HG03342 (cell line): Measurements from ENCODE around the gene LANCL2.

Experiments
- ATAC-seq: cut with Tn5 transposase; IDR thresholded peaks from one replicate; pipeline ENCODE4 v1.9.1; 2021; ENCODE audit warnings: mild to moderate bottlenecking, moderate library complexity; ENCODE audit not compliant: unreplicated experiment

The LANCL2 gene

GRCh38 chr7:55361560-55361959, 3.6 kb upstream of the LANCL2 start:
- no peak for ATAC-seq

GRCh38 chr7:55362927-55363326, 2.2 kb upstream of the LANCL2 start:
- ATAC-seq = no peak

GRCh38 chr7:55363386-55364170, 1.6 kb upstream of the LANCL2 start:
- ATAC-seq = no peak

GRCh38 chr7:55365675-55366460, 731 bp downstream of the LANCL2 start:
- ATAC-seq = peak; percentile 76

- ATAC-seq = peak; percentile 12
Measured at GRCh38 chr7:55366461-55367070, 1.4 kb downstream of the LANCL2 start.

- no peak for ATAC-seq
Measured at GRCh38 chr7:55367283-55367840, 2.2 kb downstream of the LANCL2 start.

- ATAC-seq = no peak
Measured at GRCh38 chr7:55369427-55370400, 4.6 kb downstream of the LANCL2 start.

- ATAC-seq = no peak
Measured at GRCh38 chr7:55374213-55374612, 9.1 kb downstream of the LANCL2 start.

- no peak for ATAC-seq
Measured at GRCh38 chr7:55375237-55375636, 10.1 kb downstream of the LANCL2 start.

- no peak for ATAC-seq
Measured at GRCh38 chr7:55377162-55377817, 12.2 kb downstream of the LANCL2 start.

- no peak for ATAC-seq
Measured at GRCh38 chr7:55379285-55379684, 14.1 kb downstream of the LANCL2 start.

- ATAC-seq = no peak
Measured at GRCh38 chr7:55381189-55381588, 16.1 kb downstream of the LANCL2 start.

GRCh38 chr7:55381696-55382095, 16.6 kb downstream of the LANCL2 start:
- no peak for ATAC-seq

- ATAC-seq = no peak
Measured at GRCh38 chr7:55382251-55382650, 17.1 kb downstream of the LANCL2 start.

- ATAC-seq = no peak
Measured at GRCh38 chr7:55386541-55386940, 21.4 kb downstream of the LANCL2 start.

- no peak for ATAC-seq
Measured at GRCh38 chr7:55387062-55387965, 22.2 kb downstream of the LANCL2 start.

GRCh38 chr7:55396233-55396785, 31.2 kb downstream of the LANCL2 start:
- no peak for ATAC-seq

- ATAC-seq = no peak
Measured at GRCh38 chr7:55397617-55398016, 32.5 kb downstream of the LANCL2 start.
